ENCODE measurements around the gene ADAMTS6. TPM values are rescaled to one million over a fixed set of nuclear protein-coding genes. Genes with fewer than 3 reads are reported as not detected.

Gene ADAMTS6
- total RNA-seq, 1 experiment from 2014 or later, result 0.23 TPM

DNA sequence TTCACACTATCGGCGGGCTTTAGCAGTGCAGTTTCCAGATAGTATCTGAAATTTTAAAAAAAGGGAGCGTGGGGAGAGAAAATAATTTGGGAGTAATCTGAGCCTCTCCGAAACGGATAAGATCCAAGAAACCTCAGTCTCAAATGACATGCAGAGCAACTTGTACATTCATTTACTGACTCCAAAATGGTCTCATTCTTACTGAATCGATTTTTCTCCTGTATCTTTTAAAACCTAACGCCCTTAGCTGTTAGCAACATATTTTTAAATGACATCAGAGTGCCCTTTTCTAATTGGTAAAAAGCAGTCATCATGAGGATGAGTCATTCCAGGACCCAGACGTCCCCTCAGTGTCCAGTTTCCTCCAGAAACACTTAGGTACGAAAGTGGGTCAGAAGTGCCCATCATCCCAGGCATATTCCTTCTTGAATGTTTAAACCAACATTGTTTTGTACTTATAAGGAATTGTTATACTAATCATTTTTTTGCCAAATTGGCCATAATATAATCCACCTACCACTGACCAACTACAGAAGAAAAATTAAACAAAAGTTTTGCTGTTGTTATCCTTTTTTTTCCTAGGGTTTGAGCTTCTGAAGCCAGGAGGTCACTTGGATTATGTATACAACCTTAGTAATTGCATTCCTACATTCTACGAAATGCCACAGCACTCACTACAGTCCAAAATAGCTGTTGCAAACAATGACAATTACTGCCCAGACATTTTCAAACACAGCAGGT is 354.4 kb downstream of the ADAMTS6 start:
- no peaks in the 10 kb centered on the region for H3K36me3 ChIP-seq (ENCODE audit: control insufficient read depth, insufficient read depth, low read length)
- ChIA-PET CTCF (no interaction called here), POLR2A (interaction anchor here (0.6 kb wide), 1 partner anchor 317 kb away, joined by 4 read pairs; no protein-coding TSS in a partner anchor)
- no peak overlapping the region for H3K4me3 Mint-ChIP-seq (ENCODE audit: unreplicated experiment)
- H3K36me3 Mint-ChIP-seq (ENCODE audit: insufficient read depth, unreplicated experiment), result no peaks in the 10 kb centered on the region
- TF ChIP-seq, protein P1, sequence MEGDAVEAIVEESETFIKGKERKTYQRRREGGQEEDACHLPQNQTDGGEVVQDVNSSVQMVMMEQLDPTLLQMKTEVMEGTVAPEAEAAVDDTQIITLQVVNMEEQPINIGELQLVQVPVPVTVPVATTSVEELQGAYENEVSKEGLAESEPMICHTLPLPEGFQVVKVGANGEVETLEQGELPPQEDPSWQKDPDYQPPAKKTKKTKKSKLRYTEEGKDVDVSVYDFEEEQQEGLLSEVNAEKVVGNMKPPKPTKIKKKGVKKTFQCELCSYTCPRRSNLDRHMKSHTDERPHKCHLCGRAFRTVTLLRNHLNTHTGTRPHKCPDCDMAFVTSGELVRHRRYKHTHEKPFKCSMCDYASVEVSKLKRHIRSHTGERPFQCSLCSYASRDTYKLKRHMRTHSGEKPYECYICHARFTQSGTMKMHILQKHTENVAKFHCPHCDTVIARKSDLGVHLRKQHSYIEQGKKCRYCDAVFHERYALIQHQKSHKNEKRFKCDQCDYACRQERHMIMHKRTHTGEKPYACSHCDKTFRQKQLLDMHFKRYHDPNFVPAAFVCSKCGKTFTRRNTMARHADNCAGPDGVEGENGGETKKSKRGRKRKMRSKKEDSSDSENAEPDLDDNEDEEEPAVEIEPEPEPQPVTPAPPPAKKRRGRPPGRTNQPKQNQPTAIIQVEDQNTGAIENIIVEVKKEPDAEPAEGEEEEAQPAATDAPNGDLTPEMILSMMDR (IDR thresholded peaks at IDR 0.05; ENCODE audit: insufficient read depth in 1 of 2, low read depth in 1 of 2, low read length in 1 of 2, severe bottlenecking in 1 of 2, unreplicated experiment in 1 of 2), result no peak
- H3K9me3 ChIP-seq, result no peaks in the 10 kb centered on the region
- BruUV-seq (replicated peaks), result no TSS peak
- no peaks in the 10 kb centered on the region for H3K4me1 ChIP-seq
- DNase-seq, result no peak
- H3K27me3 Mint-ChIP-seq (ENCODE audit: insufficient read depth, unreplicated experiment), result no peaks in the 10 kb centered on the region
- intact Hi-C loops (cut with micrococcal nuclease; ENCODE audit: unreplicated experiment), result no loop called here
- no peaks in the 10 kb centered on the region for H3K27me3 ChIP-seq (replicated peaks; ENCODE audit: control insufficient read depth, insufficient read depth, low read length)
- no peaks in the 10 kb centered on the region for H3K9me3 Mint-ChIP-seq (ENCODE audit: unreplicated experiment)
- H3K4me1 Mint-ChIP-seq (ENCODE audit: low read depth, unreplicated experiment), result no peaks in the 10 kb centered on the region
- no peak overlapping the region for H3K27ac Mint-ChIP-seq (ENCODE audit: unreplicated experiment)
- no peak overlapping the region for H3K4me3 ChIP-seq (ENCODE audit: low read depth, low read length)

DNA sequence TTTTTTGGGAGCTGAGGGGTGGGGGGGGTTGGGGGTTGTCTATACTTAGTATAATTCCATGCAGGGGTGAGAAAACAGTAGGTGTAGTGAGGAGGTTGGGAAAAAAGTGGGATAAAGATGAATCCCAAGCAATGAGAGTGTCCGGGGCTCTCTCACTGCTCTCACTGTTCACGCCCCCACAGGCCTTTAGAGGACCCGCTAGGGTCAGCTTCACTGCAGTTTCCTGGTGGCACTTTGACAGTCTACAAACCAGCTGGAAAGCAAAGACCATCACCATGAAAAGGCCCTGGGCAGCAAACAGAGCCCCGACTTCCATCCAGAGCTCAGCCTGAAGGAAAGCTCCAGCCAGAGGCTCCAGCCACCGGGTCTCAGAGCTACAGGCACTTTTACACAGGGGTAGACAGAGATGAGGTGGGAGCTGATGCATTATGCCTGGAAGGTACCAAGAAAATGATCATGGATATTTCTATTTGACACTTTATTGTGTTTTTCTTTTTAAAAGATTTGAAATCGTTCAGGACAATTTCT is 355.1 kb downstream of the ADAMTS6 start:
- H3K4me1 Mint-ChIP-seq (ENCODE audit: low read depth, unreplicated experiment), result no peaks in the 10 kb centered on the region
- POLR2A ChIA-PET, result no interaction called here
- no TSS peak for BruUV-seq (replicated peaks)
- no peak for DNase-seq
- CTCF ChIA-PET, result no interaction called here
- H3K36me3 ChIP-seq (ENCODE audit: control insufficient read depth, insufficient read depth, low read length), result no peaks in the 10 kb centered on the region
- no peaks in the 10 kb centered on the region for H3K27me3 ChIP-seq (replicated peaks; ENCODE audit: control insufficient read depth, insufficient read depth, low read length)
- H3K9me3 Mint-ChIP-seq (ENCODE audit: unreplicated experiment), result no peaks in the 10 kb centered on the region
- no peaks in the 10 kb centered on the region for H3K27me3 Mint-ChIP-seq (ENCODE audit: insufficient read depth, unreplicated experiment)
- no peak overlapping the region for H3K4me3 Mint-ChIP-seq (ENCODE audit: unreplicated experiment)
- H3K4me1 ChIP-seq, result no peaks in the 10 kb centered on the region
- TF ChIP-seq, protein P1 (IDR thresholded peaks at IDR 0.05; ENCODE audit: insufficient read depth in 1 of 2, low read depth in 1 of 2, low read length in 1 of 2, severe bottlenecking in 1 of 2, unreplicated experiment in 1 of 2), result no peak
- H3K4me3 ChIP-seq (ENCODE audit: low read depth, low read length), result no peak overlapping the region
- H3K9me3 ChIP-seq, result no peaks in the 10 kb centered on the region
- intact Hi-C loops (cut with micrococcal nuclease; ENCODE audit: unreplicated experiment), result no loop called here
- H3K27ac Mint-ChIP-seq (ENCODE audit: unreplicated experiment), result no peak overlapping the region
- H3K36me3 Mint-ChIP-seq (ENCODE audit: insufficient read depth, unreplicated experiment), result no peaks in the 10 kb centered on the region

DNA sequence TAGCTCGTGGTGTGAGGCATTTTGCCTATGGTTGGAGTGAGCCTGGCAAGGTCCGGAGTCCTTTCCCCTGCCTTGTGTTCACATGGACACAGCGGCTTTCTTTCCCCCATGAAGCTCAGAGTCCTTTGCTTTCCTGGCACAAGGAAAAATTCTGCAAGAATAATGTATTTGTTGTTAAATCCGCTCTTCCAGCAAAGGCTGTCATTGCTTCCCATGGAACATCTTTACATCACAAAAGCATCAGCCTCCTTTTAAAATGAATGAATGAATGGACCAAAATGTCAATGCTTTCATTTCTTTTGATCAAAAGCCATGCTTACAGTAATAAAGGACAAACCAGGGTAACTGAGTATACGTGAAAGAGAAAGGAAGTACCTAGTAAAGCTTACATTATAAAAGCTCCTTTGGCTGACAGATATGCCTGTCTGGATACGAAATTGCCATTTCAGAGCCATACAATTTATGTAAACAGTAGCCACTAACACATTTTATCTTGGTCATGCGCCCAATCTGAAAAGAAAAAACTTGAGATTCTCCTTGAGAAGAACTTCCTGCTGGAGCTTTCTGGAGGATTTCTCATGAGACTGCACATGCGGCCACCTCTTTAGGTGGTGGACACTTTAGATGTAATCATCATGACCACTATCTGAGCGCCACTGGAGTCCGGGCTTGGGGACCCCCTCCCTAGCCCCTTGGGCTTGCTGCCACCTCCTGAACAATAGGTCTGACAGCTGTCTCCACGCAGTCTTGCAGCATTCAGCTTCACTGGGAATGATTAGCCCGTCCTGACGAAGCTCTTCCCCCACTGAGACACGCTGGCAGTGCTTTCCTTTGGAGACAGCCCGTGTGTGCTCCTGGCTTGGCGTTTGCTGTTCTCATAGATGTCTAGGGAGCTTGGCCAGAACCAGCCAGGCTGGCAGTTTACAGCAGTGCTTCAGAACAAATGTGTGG is 355.9 kb downstream of the ADAMTS6 start:
- no peak overlapping the region for H3K27ac Mint-ChIP-seq (ENCODE audit: unreplicated experiment)
- Histone ChIP-seq H3K9me3 (no peaks in the 10 kb centered on the region), H3K4me1 (no peaks in the 10 kb centered on the region), H3K4me3 (ENCODE audit: low read depth, low read length) (no peak overlapping the region), H3K36me3 (ENCODE audit: control insufficient read depth, insufficient read depth, low read length) (no peaks in the 10 kb centered on the region), H3K27me3 (replicated peaks; ENCODE audit: control insufficient read depth, insufficient read depth, low read length) (no peaks in the 10 kb centered on the region)
- BruUV-seq (replicated peaks), result no TSS peak
- no peak overlapping the region for H3K4me3 Mint-ChIP-seq (ENCODE audit: unreplicated experiment)
- no peaks in the 10 kb centered on the region for H3K9me3 Mint-ChIP-seq (ENCODE audit: unreplicated experiment)
- no peak for DNase-seq
- CTCF ChIA-PET, result no interaction called here
- intact Hi-C loops (cut with micrococcal nuclease; ENCODE audit: unreplicated experiment), result no loop called here
- H3K27me3 Mint-ChIP-seq (ENCODE audit: insufficient read depth, unreplicated experiment), result no peaks in the 10 kb centered on the region
- no peaks in the 10 kb centered on the region for H3K36me3 Mint-ChIP-seq (ENCODE audit: insufficient read depth, unreplicated experiment)
- no peaks in the 10 kb centered on the region for H3K4me1 Mint-ChIP-seq (ENCODE audit: low read depth, unreplicated experiment)
- TF ChIP-seq, protein P1 (IDR thresholded peaks at IDR 0.05; ENCODE audit: insufficient read depth in 1 of 2, low read depth in 1 of 2, low read length in 1 of 2, severe bottlenecking in 1 of 2, unreplicated experiment in 1 of 2), result no peak
- POLR2A ChIA-PET, result no interaction called here
